GM12878 (cell line): ENCODE results near the gene ARFGAP3. TPM values are rescaled to one million over a fixed set of nuclear protein-coding genes. Genes with fewer than 3 reads are reported as not detected.

Experiments used
- ATAC-seq: fragments of 200-7000 bp; cut with Tn5 transposase; 3 replicates; pipeline ENCODE4 v1.9.1; 2020; ENCODE audit warnings: mild to moderate bottlenecking, moderate library complexity
- BruUV-seq: library from RNA; stranded (reverse); fragments of 400-500 nt; replicated peaks from 2 replicates; lab custom pipeline; 2021; lab: Mats Ljungman, UMichigan
- CTCF ChIA-PET: fragments of 300-600 bp; sonication (Branson Sonifier 250); formaldehyde crosslinking; extraction: SDS; loops from one replicate; lab custom pipeline; 2021; ENCODE audit warnings: inconsistent platforms; lab: Yijun Ruan, JAX
- POLR2A ChIA-PET: fragments of 350-600 bp; formaldehyde crosslinking; extraction: SDS; loops from one replicate; lab custom pipeline; 2021; ENCODE audit warnings: inconsistent platforms; lab: Charles Lee
- RAD21 ChIA-PET: fragments of 300-600 bp; sonication (Branson Sonifier 250); formaldehyde crosslinking; loops from one replicate; lab custom pipeline; 2023; ENCODE audit warnings: antibody characterized with exemption; ENCODE audit not compliant: unreplicated experiment; lab: Charles Lee
- SMC1A ChIA-PET: fragments of 300-600 bp; sonication (Branson Sonifier 250); formaldehyde crosslinking; loops from one replicate; lab custom pipeline; 2023; ENCODE audit not compliant: unreplicated experiment, uncharacterized antibody; lab: Charles Lee
- DNase-seq: peaks from one replicate; pipeline ENCODE4 v3.0.0-alpha.2; 2011; ENCODE audit warnings: low read depth, low spot score
- FAIRE-seq: peaks from 3 replicates; lab custom pipeline; 2011; peaks lifted over from hg19 to GRCh38; lab: Jason Lieb, UNC
- H2AFZ ChIP-seq: 2 replicates; pipeline ENCODE4 v1.6.0; 2011; ENCODE audit warnings: low read depth, low read length, control low read depth; ENCODE audit not compliant: control insufficient read depth
- H3K27ac ChIP-seq: 2 replicates; pipeline ENCODE4 v1.5.1; 2011; ENCODE audit warnings: control low read depth; ENCODE audit not compliant: control insufficient read depth, insufficient read depth
- H3K27me3 ChIP-seq, 2 experiments: replicated peaks in 1 of 2; 2 replicates each; pipeline versions ENCODE4 v1.6.0 to v1.6.1; 2011; ENCODE audit warnings: low read length in 1 of 2; ENCODE audit not compliant: control insufficient read depth in 2 of 2, insufficient read depth in 2 of 2
- H3K36me3 ChIP-seq, 2 experiments: 2 replicates each; pipeline ENCODE4 v1.5.1; 2011; ENCODE audit warnings: low read length in 1 of 2; ENCODE audit not compliant: control insufficient read depth in 2 of 2, insufficient read depth in 2 of 2
- H3K4me1 ChIP-seq: 2 replicates; pipeline ENCODE4 v1.6.1; 2011; ENCODE audit warnings: mild to moderate bottlenecking, low read length, moderate library complexity, mixed read lengths; ENCODE audit not compliant: control insufficient read depth, insufficient read depth
- H3K4me2 ChIP-seq: 2 replicates; pipeline ENCODE4 v1.6.0; 2011; ENCODE audit warnings: control low read depth; ENCODE audit not compliant: control insufficient read depth, insufficient read depth
- H3K4me3 ChIP-seq: fragments of 200-600 bp; sonication (generic); 2 replicates; pipeline ENCODE4 v1.5.1; 2016
- H3K79me2 ChIP-seq: 2 replicates; pipeline ENCODE4 v1.6.0; 2011; ENCODE audit warnings: low read length; ENCODE audit not compliant: control insufficient read depth, insufficient read depth
- H3K9ac ChIP-seq: 2 replicates; pipeline ENCODE4 v1.8.0; 2011; ENCODE audit warnings: low read length, control low read depth, mixed read lengths; ENCODE audit not compliant: control insufficient read depth, insufficient read depth
- H3K9me3 ChIP-seq: replicated peaks from 3 replicates; pipeline ENCODE4 v1.5.1; 2011; ENCODE audit warnings: mild to moderate bottlenecking, low read length; ENCODE audit not compliant: control insufficient read depth, insufficient read depth
- H4K20me1 ChIP-seq: 2 replicates; pipeline ENCODE4 v1.6.0; 2011; ENCODE audit not compliant: control insufficient read depth, insufficient read depth
- BCL3 ChIP-seq: IDR thresholded peaks from 2 replicates; pipeline ENCODE4 v1.6.1; 2011; ENCODE audit warnings: borderline replicate concordance, low read depth, mild to moderate bottlenecking, moderate library complexity, low read length; ENCODE audit not compliant: insufficient read depth, poor library complexity, severe bottlenecking
- CHD4 ChIP-seq: fragments of 200-600 bp; sonication (generic); IDR thresholded peaks from 2 replicates; pipeline ENCODE4 v1.6.1; 2016; ENCODE audit warnings: mild to moderate bottlenecking
- CUX1 ChIP-seq: IDR thresholded peaks from 2 replicates; pipeline ENCODE4 v1.6.1; 2012; ENCODE audit warnings: improper control_type of control experiment, low read depth, low read length; ENCODE audit not compliant: insufficient replicate concordance
- GABPA ChIP-seq: IDR thresholded peaks from 2 replicates; pipeline ENCODE4 v1.6.1; 2014; ENCODE audit warnings: antibody characterized with exemption, low read depth, mild to moderate bottlenecking, inconsistent platforms
- NR2F1 ChIP-seq: fragments of 450-650 bp; conservative IDR thresholded peaks from 2 replicates; pipeline ENCODE4 v1.6.1; 2017; ENCODE audit warnings: mild to moderate bottlenecking
- RAD51 ChIP-seq: fragments of 450-650 bp; IDR thresholded peaks from 2 replicates; pipeline ENCODE4 v1.6.1; 2016; ENCODE audit warnings: moderate library complexity, mild to moderate bottlenecking, inconsistent platforms
- WGBS: methylation state at CpG from one replicate; pipeline ENCODE4 v1.1.6; 2016; ENCODE audit warnings: low lambda C conversion rate; ENCODE audit not compliant: insufficient replicate concordance, insufficient coverage; ENCODE audit errors: missing lambda C conversion rate; 5-methylcytosine and 5-hydroxymethylcytosine counted together
- in situ Hi-C: fragments of 300-500 bp; cut with MboI; formaldehyde crosslinking; loops from 9 replicates; pipeline ENCODE4 v1.14.3; 2018; ENCODE audit warnings: mixed read lengths
- intact Hi-C: fragments of 100-400 bp; cut with micrococcal nuclease; formaldehyde crosslinking; loops from one replicate; pipeline ENCODE4 v1.14.2; 2022; ENCODE audit not compliant: unreplicated experiment
- polyA plus RNA-seq, 11 experiments: library from polyadenylated mRNA; depleted of rRNA in 4 of 11; unstranded in 6 of 11; stranded (reverse) in 5 of 11; fragments of >200 nt; fragmentation: Nextera tagmentation in 4 of 11; fragmentation: Illumina TruSeq in 1 of 11; extraction: Ambion mirVana in 4 of 11; extraction: Trizol in 1 of 11; gene quantifications; 1 replicate in 1 of 11; 2 replicates in 10 of 11; pipeline versions ENCODE4 v1.2.1 to v1.2.3, GENCODE V29; 2011 to 2016; ENCODE audit warnings: inconsistent platforms in 2 of 11, missing spikeins in 2 of 11, low read depth in 1 of 11
- total RNA-seq, 4 experiments: library from RNA; depleted of rRNA in 3 of 4; stranded (reverse); fragments of >200 nt in 3 of 4; fragmentation: Illumina TruSeq in 1 of 4; extraction: Trizol in 1 of 4; gene quantifications; 2 replicates each; pipeline versions ENCODE4 v1.2.1 to v1.2.3, GENCODE V29; 2013 to 2021

ARFGAP3 gene
- total and polyA plus RNA-seq, 10 of the 15 experiments (the other 5 are each of a cell fraction or from before 2014, with no cell fraction given) = 29.7 to 50.8 (median 39.5) TPM

DNA sequence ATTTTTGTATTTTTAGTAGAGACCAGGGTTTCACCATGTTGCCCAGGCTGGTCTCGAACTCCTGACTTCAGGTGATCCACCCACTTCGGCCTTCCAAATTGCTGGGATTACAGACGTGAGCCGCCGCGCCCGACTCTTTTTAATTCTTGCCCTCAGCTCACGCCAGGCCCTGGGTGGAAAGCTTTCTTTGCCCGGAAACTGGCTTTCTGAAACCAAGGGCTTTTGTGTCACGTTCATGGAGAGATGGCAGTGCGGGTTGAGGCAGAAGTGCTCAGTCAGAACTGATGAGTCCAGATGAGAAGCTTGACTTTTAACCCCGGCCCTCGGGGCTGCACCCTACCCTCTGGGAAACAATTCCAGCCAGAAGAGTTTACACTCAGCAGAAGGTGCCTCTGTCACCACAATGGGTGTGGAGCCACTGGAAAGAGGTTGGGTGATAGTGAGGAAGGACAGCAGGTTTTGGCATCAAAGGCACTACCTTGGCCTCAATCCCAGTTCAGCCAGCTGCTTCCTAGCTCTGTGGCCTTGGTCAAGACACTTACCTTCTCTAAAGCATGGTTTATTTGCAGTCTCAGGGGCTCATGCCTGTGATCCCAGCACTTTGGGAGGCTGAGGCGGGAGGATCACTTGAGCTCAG is 890 bp upstream of the ARFGAP3 start:
- Histone ChIP-seq H3K4me2 (no peak overlapping the region), H3K36me3 (no peaks in the 10 kb centered on the region; a peak in 1 of 4 replicates), H3K9me3 (no peaks in the 10 kb centered on the region; the same call in 2 of the 3 replicates), H3K27ac (no peak overlapping the region), H3K9ac (no peak overlapping the region), H3K27me3 (no peaks in the 10 kb centered on the region), H2AFZ (no peak overlapping the region), H3K4me3 (no peak overlapping the region), H3K79me2 (peaks cover 32% of the 10 kb centered on the region), H3K4me1 (peaks cover 5% of the 10 kb centered on the region), H4K20me1 (no peaks in the 10 kb centered on the region; the same call in 1 of the 2 replicates)
- SMC1A ChIA-PET = interaction anchor here (0.6 to 1.3 kb wide), 3 partner anchors 9 to 190 kb away, joined by 3 to 5 read pairs (median 3); no protein-coding TSS in a partner anchor
- 93% methylated on average over 14 of the region's 14 CpGs for WGBS
- CTCF ChIA-PET = interaction anchor here (0.5 to 2.5 kb wide), 3 partner anchors 10 to 176 kb away, joined by 4 to 18 read pairs (median 4); no protein-coding TSS in a partner anchor
- POLR2A ChIA-PET = interaction anchor here (0.5 to 2.3 kb wide), 3 partner anchors 137 to 211 kb away, joined by 4 to 11 read pairs (median 5); partner anchors contain the start of gene A4GALT
- RAD21 ChIA-PET = interaction anchor here (0.8 to 1.7 kb wide), 2 partner anchors 10 to 38 kb away, joined by 3 to 6 read pairs; no protein-coding TSS in a partner anchor
- TF ChIP-seq RAD51 = no peak
- no peak for TF ChIP-seq BCL3
- no peak for TF ChIP-seq GABPA
- TF ChIP-seq CUX1 = no peak
- TF ChIP-seq NR2F1 = no peak
- 0 out of 2 replicates have a peak, but pooled peaks have one; percentile 13 for TF ChIP-seq CHD4
- intact Hi-C loops (no loop called here), in situ Hi-C loops (no loop called here)
- ATAC-seq (no peak), DNase-seq (no peak), FAIRE-seq (no peak)
- BruUV-seq = TSS peak; percentile 86
